Measurements from ENCODE around the gene CCDC167.
"Not testable (repeated sequence)": the region's sequence is repeated elsewhere in the genome, so short reads cannot be mapped to it uniquely, and the experiment has no call there.

Gene CCDC167

GRCh38 chr6:37459981-37460800 is 39.5 kb downstream of the CCDC167 start:
- no peak for DNase-seq

DNA sequence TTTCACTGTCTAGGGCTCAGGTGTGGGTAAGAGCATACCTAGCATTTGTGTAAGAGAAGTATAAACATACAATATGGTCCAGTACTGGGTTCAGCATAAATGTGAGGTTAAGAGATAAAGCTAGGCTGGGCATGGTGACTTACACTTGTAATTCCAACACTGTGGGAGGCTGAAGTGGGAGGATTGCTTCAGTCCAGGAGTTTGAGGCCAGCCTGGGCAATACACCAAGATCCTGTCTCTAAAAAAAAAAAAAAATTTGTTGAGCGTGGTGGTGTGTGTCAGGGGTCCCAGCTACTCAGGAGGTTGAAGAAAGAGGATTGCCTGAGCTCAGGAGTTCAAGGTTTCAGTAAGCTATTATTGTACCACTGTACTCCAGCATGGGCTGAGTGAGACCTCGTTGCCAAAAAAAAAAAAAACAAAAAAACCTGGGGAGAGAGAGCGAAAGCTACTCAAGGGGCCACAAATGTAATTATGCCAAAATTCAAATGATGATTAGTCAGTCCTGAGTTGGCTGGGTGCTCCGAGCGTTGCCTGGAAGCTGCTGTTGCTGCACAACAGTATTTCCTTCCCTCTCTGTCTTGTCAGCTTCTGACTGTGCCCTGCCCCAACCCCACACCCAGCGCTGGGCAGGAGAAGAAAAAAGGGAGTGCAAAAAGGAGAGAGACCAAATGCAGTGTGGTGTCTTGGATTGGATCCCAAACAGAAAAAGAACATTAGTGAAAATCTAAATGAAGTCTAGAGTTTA is 42.7 kb downstream of the CCDC167 start:
- DNase-seq: peak; percentile 81

GRCh38 chr6:37456126-37456525 is 43.6 kb downstream of the CCDC167 start:
- peak; percentile 87 for DNase-seq

- DNase-seq: peak; percentile 18
Measured at GRCh38 chr6:37454420-37455140, 45.1 kb downstream of the CCDC167 start.

DNA sequence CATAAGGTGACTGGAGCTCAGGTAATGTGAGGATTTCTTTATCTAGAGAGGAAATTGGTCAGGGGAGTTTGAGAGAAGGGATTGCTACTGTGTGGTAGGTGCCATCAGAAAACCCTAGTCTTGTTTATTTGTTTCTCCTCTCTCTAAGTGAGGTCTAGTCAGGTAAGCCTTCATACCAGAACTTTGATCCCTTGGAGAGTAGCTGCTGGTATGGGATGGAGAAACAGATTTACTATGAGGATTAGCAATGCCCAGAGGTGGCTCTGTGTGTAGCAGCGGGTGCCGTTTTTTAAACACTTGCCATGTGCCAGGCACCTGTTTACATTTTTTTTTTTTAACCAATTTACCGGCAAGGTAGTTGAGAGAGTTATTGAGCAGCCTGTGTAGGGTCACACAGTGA is 47.2 kb downstream of the CCDC167 start:
- no peak for DNase-seq

DNA sequence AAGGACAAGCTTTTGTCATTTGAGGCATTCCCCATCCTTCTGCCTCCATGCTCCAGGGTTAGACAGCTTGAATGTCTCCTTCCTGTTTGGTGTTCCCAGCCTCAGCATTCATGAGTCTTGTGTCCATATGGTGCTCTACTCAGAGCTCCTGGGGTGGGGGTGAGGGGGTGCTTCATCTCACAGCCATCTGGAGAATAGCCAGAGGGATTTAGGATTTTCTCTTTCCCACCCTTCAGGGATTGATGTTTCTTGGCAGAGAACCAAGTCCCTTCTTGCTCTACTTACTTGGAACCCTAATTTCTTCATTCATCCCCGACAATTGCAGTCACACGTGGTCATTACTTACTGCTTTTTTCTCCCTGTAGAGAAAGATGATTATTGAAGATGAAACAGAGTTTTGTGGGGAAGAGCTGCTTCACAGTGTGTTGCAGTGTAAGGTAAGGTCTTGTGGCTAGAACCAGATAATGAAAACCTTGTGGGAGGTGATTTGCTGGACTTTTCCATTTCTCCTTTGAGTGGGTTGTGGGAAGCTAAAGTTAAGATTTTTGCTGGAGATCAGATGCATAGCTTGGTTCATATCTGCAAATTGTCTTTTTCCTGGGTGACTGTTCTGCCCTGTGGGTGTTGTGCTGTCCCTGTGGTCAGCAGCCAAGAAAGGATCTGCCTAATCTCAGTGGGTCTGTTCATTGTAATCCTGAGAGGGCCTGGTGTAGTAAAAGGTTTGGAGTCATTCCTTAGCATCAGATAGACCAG is 48.1 kb downstream of the CCDC167 start:
- no peak for DNase-seq

DNA sequence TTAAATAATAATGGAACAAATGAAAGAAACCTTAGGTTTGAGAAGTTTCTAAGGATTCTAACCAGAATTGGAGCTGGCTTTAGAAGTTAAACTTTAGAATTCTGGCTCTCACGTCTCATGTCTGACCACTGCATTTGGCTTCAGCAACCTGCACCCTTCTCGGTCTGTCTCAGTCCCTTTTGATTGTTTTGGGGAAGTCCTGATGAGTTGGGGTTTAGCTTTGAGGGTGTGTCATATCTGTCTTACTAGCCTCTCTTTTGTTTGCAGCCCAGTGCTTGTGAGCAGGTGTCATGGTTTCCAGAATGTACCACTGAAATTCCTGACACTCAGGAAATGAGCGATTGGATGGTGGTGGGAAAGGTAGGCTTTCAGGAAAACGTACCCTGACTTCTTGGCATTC is 49.7 kb downstream of the CCDC167 start:
- no peak for DNase-seq

- not testable (repeated sequence) for DNase-seq
Measured at GRCh38 chr6:37443216-37443542, 56.5 kb downstream of the CCDC167 start.

DNA sequence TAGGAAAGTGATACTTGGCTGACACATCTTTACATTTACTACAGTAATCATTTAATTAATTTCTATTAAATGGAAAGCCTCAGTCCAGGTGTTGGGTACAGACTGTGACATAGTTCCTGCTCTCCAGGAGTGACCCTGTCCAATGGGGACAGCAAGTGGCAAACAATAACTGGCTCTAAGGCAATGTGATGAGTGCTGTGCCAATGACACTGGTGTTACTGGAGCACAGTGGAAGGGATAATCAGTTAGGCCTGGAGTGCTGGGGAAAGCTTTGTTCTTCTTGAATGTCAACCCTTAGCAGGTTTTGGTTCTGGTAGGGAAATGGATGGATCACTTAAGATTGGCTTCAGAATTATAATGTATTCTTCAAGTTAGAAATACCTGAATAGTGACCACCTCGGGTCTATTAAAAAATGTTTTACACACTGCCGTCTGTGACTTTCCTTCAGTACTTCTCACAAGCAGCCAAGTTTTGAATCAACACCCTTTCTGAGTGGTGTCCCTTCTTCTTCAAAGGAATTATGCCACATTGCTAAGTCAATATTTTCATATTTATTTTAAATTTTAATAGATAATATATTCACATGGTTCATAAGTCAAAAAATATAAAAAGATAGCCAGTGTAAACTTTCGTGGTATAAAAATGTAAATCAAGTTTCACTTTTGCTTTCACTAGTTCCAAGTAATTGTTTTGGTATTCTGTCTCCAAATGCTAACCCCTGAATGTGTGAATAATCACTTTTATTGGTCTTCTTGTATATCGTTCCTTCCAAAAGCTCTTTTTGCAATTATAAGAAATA is 57.1 kb downstream of the CCDC167 start:
- DNase-seq: no peak

- DNase-seq: no peak
Measured at GRCh38 chr6:37441651-37442050, 58.0 kb downstream of the CCDC167 start.

GRCh38 chr6:37438930-37439329 is 60.8 kb downstream of the CCDC167 start:
- DNase-seq: no peak

DNA sequence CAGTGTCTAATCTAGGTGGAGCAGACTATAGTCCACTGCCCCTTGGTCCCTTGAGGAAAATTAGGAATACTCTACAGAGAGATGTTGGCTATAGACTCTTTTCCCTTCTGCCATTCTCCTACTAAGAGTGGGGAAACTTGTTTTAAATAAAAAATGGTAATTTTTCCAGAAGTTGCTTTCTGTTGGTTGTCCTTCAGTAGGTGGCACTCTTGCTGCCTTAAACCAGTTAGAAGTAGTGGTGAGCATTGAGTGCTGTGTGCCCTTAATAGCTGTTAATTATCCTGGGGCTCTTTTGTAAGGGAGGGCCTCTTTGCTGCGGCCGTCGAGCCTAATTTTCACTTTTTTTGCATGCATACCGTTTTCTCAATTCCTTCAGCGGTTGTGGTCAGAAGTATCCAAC is 63.9 kb downstream of the CCDC167 start:
- DNase-seq: no peak

DNA sequence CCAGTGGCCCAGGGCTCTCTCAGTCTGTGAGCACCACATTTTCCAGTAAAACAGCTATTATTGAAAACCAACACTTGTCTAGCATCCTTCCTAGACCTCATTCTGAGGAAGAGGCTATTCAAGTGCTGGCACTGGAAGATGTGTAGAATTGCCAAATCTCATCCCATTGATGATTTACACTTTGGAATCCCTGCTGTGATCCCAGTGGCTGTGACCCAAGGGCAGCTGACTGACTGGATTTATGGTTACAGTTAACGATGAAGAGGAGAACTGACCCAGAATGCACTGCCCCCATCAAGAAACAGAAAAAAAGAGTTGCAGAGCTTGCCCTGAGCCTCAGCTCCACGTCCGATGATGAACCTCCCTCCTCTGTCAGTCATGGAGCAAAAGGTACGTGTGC is 64.3 kb downstream of the CCDC167 start:
- DNase-seq: no peak

DNA sequence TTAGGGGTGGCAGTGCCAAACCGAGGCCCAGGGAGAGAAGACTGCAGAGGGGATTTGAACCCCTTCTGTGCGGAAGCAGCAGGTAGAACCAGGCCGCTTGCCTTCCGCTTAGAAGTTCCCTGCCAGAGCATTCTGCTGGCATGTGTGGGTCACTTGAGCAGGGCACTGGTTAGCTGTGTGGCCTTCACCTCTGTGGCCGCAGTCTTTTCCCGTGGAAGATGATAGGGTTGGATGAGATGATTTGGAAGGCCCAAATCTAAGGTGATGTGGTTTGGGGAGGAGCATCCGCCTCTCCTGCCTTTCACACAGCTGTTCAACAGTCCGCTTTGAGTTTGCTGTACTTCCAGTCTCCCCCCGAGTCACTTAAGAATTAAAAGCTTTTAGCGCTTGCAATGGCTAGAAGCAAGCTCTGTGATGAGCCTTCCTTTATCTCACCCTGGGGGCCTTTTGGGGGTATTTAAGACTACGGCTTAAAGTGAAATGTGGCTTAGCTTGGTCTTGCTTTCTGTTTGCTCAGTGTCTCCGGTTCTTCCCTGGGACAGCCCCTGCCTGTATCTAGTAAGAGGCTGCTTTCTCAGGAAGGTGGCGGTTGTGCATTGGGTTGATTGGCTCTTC is 65.9 kb downstream of the CCDC167 start:
- peak; percentile 42 for DNase-seq
